Astrocyte (in vitro differentiated cells and primary cell): Measurements from ENCODE around the gene SAMD4A.

ENCODE experiments used
- CTCF ChIP-seq: IDR thresholded peaks from 2 replicates; pipeline ENCODE4 v1.5.1; 2011; ENCODE audit warnings: low read depth, mild to moderate bottlenecking, inconsistent platforms, low read length, moderate library complexity; ENCODE audit not compliant: insufficient read depth
- EZH2 ChIP-seq: IDR thresholded peaks from 2 replicates; pipeline ENCODE4 v1.6.1; 2012; ENCODE audit warnings: mild to moderate bottlenecking, low read length, inconsistent platforms; ENCODE audit not compliant: insufficient read depth

GRCh38 chr14:54640506-54640905 is 73.6 kb downstream of the SAMD4A start:
- no peak for TF ChIP-seq CTCF
- no peak for TF ChIP-seq EZH2
